ENCODE data around the gene SP5. TPM values are rescaled to one million over a fixed set of nuclear protein-coding genes. Genes with fewer than 3 reads are reported as not detected.

Gene SP5
- polyA plus RNA-seq, 3 donors, result 0.18 to 0.28 TPM; not detected in 1

GRCh38 chr2:170764880-170765261, 49.7 kb downstream of the SP5 start:
- WGBS, 3 donors, result 26 to 49% (median 49%) methylated on average over 2 of the region's 2 CpGs
- H3K27ac ChIP-seq (ENCODE audit: low read depth, low read length), result no peak overlapping the region

- H3K27ac ChIP-seq (ENCODE audit: low read depth, low read length), result no peak overlapping the region
- 16 to 61% (median 46%) methylated on average over 4 of the region's 4 CpGs for WGBS, 3 donors
These were observed 51.6 kb downstream of the SP5 start for GRCh38 chr2:170766693-170767092.

Other genes starting within 250 kb of the SP5 start
- 1 to 10 TPM in 2 of 3 donors, under 1 TPM in 1; 0.54 to 1.6 (median 1.5) TPM for gene ERICH2, start 55.0 kb downstream of the SP5 start, polyA plus RNA-seq
- under 1 TPM in 2 of 3 donors, not detected in 1; 0.04 to 0.15 TPM for gene GAD1, start 101.5 kb downstream of the SP5 start, polyA plus RNA-seq
- gene GORASP2, start 213.9 kb downstream of the SP5 start, polyA plus RNA-seq, result 10 to 100 TPM; 30.0 to 43.8 (median 41.4) TPM